GM23248 (cell line): ENCODE measurements around the gene ZBTB16.

Experiments used
- EZH2 ChIP-seq: fragments of 200-600 bp; sonication (generic); IDR thresholded peaks from 2 replicates; pipeline ENCODE4 v1.6.1; 2018; ENCODE audit warnings: antibody characterized with exemption, mild to moderate bottlenecking; ENCODE audit not compliant: insufficient read depth, poor library complexity, severe bottlenecking
- EZH2phosphoT487 ChIP-seq: fragments of 200-600 bp; sonication (generic); IDR thresholded peaks from 2 replicates; pipeline ENCODE4 v1.6.1; 2018; ENCODE audit warnings: antibody characterized with exemption, moderate library complexity, mild to moderate bottlenecking, low read depth; ENCODE audit not compliant: insufficient read depth

- TF ChIP-seq EZH2phosphoT487 (no peak), EZH2 (no peak)
Observed at GRCh38 chr11:114068327-114068726, 8.8 kb downstream of the ZBTB16 start.
